Activated CD8-positive, alpha-beta T cell treated with anti-CD3 and anti-CD28 coated beads for 36 hours (primary cell): ENCODE results near the gene HOXA2. TPM values are rescaled to one million over a fixed set of nuclear protein-coding genes. Genes with fewer than 3 reads are reported as not detected.

ENCODE experiments used
- ATAC-seq: fragments of 200-7000 bp; cut with Tn5 transposase; one replicate; pipeline ENCODE4 v1.10.0; 2021; ENCODE audit warnings: mild to moderate bottlenecking, moderate library complexity
- CTCF ChIA-PET: fragments of 350-600 bp; sonication (Branson Sonifier 250); formaldehyde crosslinking; loops from one replicate; lab custom pipeline; 2021; ENCODE audit warnings: antibody characterized with exemption; lab: Charles Lee
- POLR2A ChIA-PET: fragments of 350-600 bp; sonication (Branson Sonifier 250); formaldehyde crosslinking; loops from one replicate; lab custom pipeline; 2021; ENCODE audit warnings: antibody characterized with exemption; lab: Charles Lee
- DNase-seq: peaks from one replicate; pipeline ENCODE4 v3.0.0-alpha.2; 2020
- H3K27ac Mint-ChIP-seq: one replicate; pipeline ENCODE4 v1.8.0; 2021; ENCODE audit warnings: mild to moderate bottlenecking, mixed read lengths
- H3K27me3 Mint-ChIP-seq: one replicate; pipeline ENCODE4 v1.8.0; 2021; ENCODE audit warnings: mixed read lengths
- H3K36me3 Mint-ChIP-seq: one replicate; pipeline ENCODE4 v1.8.0; 2021; ENCODE audit warnings: low read depth, mixed read lengths
- H3K4me1 Mint-ChIP-seq: one replicate; pipeline ENCODE4 v1.8.0; 2021; ENCODE audit warnings: low read depth, mixed read lengths
- H3K4me3 Mint-ChIP-seq: one replicate; pipeline ENCODE4 v1.8.0; 2021; ENCODE audit warnings: mild to moderate bottlenecking, moderate library complexity, mixed read lengths
- H3K9me3 Mint-ChIP-seq: one replicate; pipeline ENCODE4 v1.8.0; 2021; ENCODE audit warnings: mixed read lengths
- CTCF ChIP-seq: fragments of 200-600 bp; IDR thresholded peaks from one replicate; pipeline ENCODE4 v1.8.0; 2022; ENCODE audit warnings: antibody characterized with exemption, mild to moderate bottlenecking
- intact Hi-C: fragments of 100-400 bp; cut with micrococcal nuclease; formaldehyde crosslinking; loops from one replicate; pipeline ENCODE4 v1.10.0; 2022
- total RNA-seq, 2 experiments: library from RNA; stranded (reverse); gene quantifications; one replicate each; pipeline ENCODE4 v1.2.3, GENCODE V29; 2021

Gene HOXA2
- total RNA-seq, 2 experiments from 2014 or later: not detected

DNA sequence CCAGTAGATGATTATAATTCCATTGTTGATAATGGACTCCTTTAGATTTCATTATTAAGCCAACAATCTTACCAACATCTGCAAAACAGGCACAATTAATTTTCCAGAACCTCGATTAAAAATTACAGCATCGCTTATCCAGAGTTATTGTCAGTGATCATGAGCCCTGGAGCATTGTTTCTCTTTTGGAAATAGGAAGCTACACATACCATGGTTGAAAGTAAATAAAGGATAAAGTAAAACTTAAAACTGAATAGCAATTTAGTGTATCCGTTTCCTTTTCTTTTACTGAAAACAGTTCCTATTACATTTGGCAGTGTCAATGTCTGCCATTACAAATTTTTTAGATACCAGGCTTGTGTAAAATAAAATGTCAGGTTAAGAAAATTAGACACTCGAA is 9.9 kb upstream of the HOXA2 start:
- H3K27ac Mint-ChIP-seq: no peak overlapping the region
- intact Hi-C loops: no loop called here

DNA sequence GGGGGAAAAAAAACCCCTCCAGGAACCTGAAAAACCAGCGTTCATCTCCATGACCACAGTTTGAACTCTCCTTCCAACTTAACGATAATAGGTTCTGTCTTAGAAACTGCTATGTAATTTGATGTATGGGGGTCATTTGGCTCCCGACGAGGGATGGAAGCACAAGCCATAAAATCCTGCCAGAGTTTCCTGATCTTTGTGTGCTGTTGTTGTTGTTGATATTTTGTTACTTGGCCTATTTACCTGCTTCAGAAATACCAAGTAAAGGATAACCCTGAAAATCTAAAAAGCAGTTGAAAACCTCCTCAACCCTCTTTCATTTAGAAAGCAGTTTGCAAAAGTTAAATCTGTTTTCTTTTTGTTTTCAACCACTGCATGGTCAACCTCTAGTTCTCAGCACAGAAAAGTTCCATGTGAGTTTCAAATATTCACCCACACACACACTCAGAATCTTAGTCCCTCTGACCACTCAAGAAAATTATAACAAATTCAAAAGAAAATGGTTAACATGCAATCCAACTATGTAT is 9.3 kb upstream of the HOXA2 start:
- H3K27me3 Mint-ChIP-seq: no peaks in the 10 kb centered on the region
- no peaks in the 10 kb centered on the region for H3K9me3 Mint-ChIP-seq
- CTCF ChIA-PET: no interaction called here
- DNase-seq (no peak), ATAC-seq (no peak)
- POLR2A ChIA-PET: no interaction called here
- intact Hi-C loops: no loop called here
- no peak overlapping the region for H3K4me3 Mint-ChIP-seq
- no peaks in the 10 kb centered on the region for H3K36me3 Mint-ChIP-seq
- TF ChIP-seq CTCF: no peak
- H3K27ac Mint-ChIP-seq: no peak overlapping the region
- H3K4me1 Mint-ChIP-seq: no peaks in the 10 kb centered on the region

More for the DNA sequence above, 9.9 kb upstream of the HOXA2 start:
- no peak for DNase-seq
- CTCF ChIA-PET: no interaction called here
- H3K36me3 Mint-ChIP-seq: no peaks in the 10 kb centered on the region
- POLR2A ChIA-PET: no interaction called here
- no peak for ATAC-seq
- no peak for TF ChIP-seq CTCF
- no peaks in the 10 kb centered on the region for H3K9me3 Mint-ChIP-seq
- H3K27me3 Mint-ChIP-seq: no peaks in the 10 kb centered on the region
- H3K4me1 Mint-ChIP-seq: no peaks in the 10 kb centered on the region
- no peak overlapping the region for H3K4me3 Mint-ChIP-seq

DNA sequence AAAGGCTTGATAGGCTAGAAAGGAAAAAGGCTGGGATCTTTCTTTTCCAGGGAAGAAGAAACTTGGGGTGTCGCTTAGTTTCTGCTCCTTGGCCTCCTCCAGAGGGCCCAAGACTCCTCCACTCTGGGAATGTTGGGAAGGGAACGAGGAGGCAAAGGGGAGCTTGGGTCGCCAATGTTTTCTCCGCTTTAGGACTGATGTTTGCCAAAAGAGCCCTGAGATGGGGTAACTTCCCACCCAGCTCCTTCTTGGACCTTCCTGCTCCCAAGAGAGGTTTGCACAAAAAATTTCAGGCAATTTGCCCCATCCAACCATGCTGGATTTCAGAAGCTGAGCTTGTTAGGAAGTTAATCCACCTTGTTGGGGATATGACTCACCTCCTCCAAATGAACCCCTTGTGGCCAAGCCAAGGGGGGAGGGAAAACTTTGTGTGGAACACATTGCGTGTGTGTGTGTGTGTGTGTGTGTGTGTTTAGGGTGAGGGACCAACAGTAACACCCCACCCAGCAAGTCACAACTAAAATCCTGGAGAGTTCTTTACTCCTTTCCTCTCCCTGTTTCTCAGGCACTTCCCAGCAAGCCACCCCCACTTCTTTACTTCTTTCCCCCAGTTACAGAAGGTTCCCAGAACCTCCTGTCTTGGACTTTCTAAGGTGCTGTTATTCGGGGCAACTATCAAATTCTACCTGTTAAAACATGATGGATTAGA is 8.7 kb upstream of the HOXA2 start:
- CTCF ChIA-PET: interaction anchor here (0.6 kb wide), 1 partner anchor 44 kb away, joined by 3 read pairs; no protein-coding TSS in a partner anchor
- POLR2A ChIA-PET: interaction anchor here (0.8 to 1.3 kb wide), 3 partner anchors 10 to 38 kb away, joined by 3 read pairs; no protein-coding TSS in a partner anchor
- DNase-seq (no peak), ATAC-seq (no peak)
- no peak overlapping the region for H3K27ac Mint-ChIP-seq
- intact Hi-C loops: no loop called here
- H3K27me3 Mint-ChIP-seq: no peaks in the 10 kb centered on the region
- no peaks in the 10 kb centered on the region for H3K9me3 Mint-ChIP-seq
- H3K36me3 Mint-ChIP-seq: no peaks in the 10 kb centered on the region
- TF ChIP-seq CTCF: no peak
- no peaks in the 10 kb centered on the region for H3K4me1 Mint-ChIP-seq
- H3K4me3 Mint-ChIP-seq: no peak overlapping the region

GRCh38 chr7:27110186-27111031 is 7.9 kb upstream of the HOXA2 start:
- H3K9me3 Mint-ChIP-seq: no peaks in the 10 kb centered on the region
- DNase-seq: no peak
- H3K36me3 Mint-ChIP-seq: no peaks in the 10 kb centered on the region
- H3K4me3 Mint-ChIP-seq: no peak overlapping the region
- POLR2A ChIA-PET: interaction anchor here (0.8 to 1.3 kb wide), 3 partner anchors 10 to 39 kb away, joined by 3 read pairs; no protein-coding TSS in a partner anchor
- CTCF ChIA-PET: no interaction called here
- no peak for TF ChIP-seq CTCF
- intact Hi-C loops: no loop called here
- no peaks in the 10 kb centered on the region for H3K27me3 Mint-ChIP-seq
- no peaks in the 10 kb centered on the region for H3K4me1 Mint-ChIP-seq
- no peak overlapping the region for H3K27ac Mint-ChIP-seq
- ATAC-seq: no peak
